HG03159 (cell line): ENCODE measurements around the gene UNC13C.

Source experiments
- ATAC-seq: cut with Tn5 transposase; IDR thresholded peaks from one replicate; pipeline ENCODE4 v1.9.1; 2021; ENCODE audit warnings: mild to moderate bottlenecking, moderate library complexity; ENCODE audit not compliant: unreplicated experiment

Gene UNC13C

GRCh38 chr15:54288049-54288448 lies 309.8 kb downstream of the UNC13C start:
- ATAC-seq: no peak

- peak; percentile 85 for ATAC-seq
Observed at GRCh38 chr15:54289590-54290136, 311.4 kb downstream of the UNC13C start.

- ATAC-seq: no peak
Observed at GRCh38 chr15:54298396-54298795, 320.2 kb downstream of the UNC13C start.

GRCh38 chr15:54304321-54304720 lies 326.1 kb downstream of the UNC13C start:
- no peak for ATAC-seq

GRCh38 chr15:54305138-54305537 lies 326.9 kb downstream of the UNC13C start:
- ATAC-seq: no peak

- no peak for ATAC-seq
Observed at GRCh38 chr15:54307252-54307902, 329.1 kb downstream of the UNC13C start.

- ATAC-seq: no peak
Observed at GRCh38 chr15:54307926-54308325, 329.7 kb downstream of the UNC13C start.

GRCh38 chr15:54312528-54312927 lies 334.3 kb downstream of the UNC13C start:
- ATAC-seq: no peak

GRCh38 chr15:54321426-54321825 lies 343.2 kb downstream of the UNC13C start:
- no peak for ATAC-seq

GRCh38 chr15:54322341-54322740 lies 344.1 kb downstream of the UNC13C start:
- no peak for ATAC-seq

GRCh38 chr15:54345301-54345700 lies 367.1 kb downstream of the UNC13C start:
- no peak for ATAC-seq

GRCh38 chr15:54345827-54346226 lies 367.6 kb downstream of the UNC13C start:
- no peak for ATAC-seq

- ATAC-seq: no peak
Observed at GRCh38 chr15:54347082-54347827, 369.0 kb downstream of the UNC13C start.

- no peak for ATAC-seq
Observed at GRCh38 chr15:54353726-54354125, 375.5 kb downstream of the UNC13C start.

GRCh38 chr15:54354341-54354740 lies 376.1 kb downstream of the UNC13C start:
- ATAC-seq: no peak

GRCh38 chr15:54364961-54365360 lies 386.7 kb downstream of the UNC13C start:
- ATAC-seq: no peak

GRCh38 chr15:54373332-54373731 lies 395.1 kb downstream of the UNC13C start:
- ATAC-seq: no peak

- no peak for ATAC-seq
Observed at GRCh38 chr15:54374184-54374952, 396.1 kb downstream of the UNC13C start.

- ATAC-seq: no peak
Observed at GRCh38 chr15:54387799-54388198, 409.6 kb downstream of the UNC13C start.

- no peak for ATAC-seq
Observed at GRCh38 chr15:54388746-54389145, 410.5 kb downstream of the UNC13C start.

GRCh38 chr15:54410481-54410880 lies 432.2 kb downstream of the UNC13C start:
- no peak for ATAC-seq
